Type B pancreatic cell (in vitro differentiated cells): ENCODE results near the gene DAB1. TPM values are rescaled to one million over a fixed set of nuclear protein-coding genes. Genes with fewer than 3 reads are reported as not detected.
A peak's percentile ranks its signal among the peaks of the same experiment; 100 is the strongest.

Experiments
- DNase-seq: peaks from one replicate; pipeline ENCODE4 v3.0.0; 2021; ENCODE audit warnings: mixed read lengths; ENCODE audit not compliant: unreplicated experiment; ENCODE audit errors: extremely low spot score
- H3K27ac Mint-ChIP-seq: 2 replicates; pipeline ENCODE4 v1.8.0; 2021; ENCODE audit warnings: mild to moderate bottlenecking, mixed read lengths
- H3K27me3 Mint-ChIP-seq: 2 replicates; pipeline ENCODE4 v1.8.0; 2021; ENCODE audit warnings: mixed read lengths
- H3K36me3 Mint-ChIP-seq: 2 replicates; pipeline ENCODE4 v1.8.0; 2021; ENCODE audit warnings: mixed read lengths
- H3K4me1 Mint-ChIP-seq: one replicate; pipeline ENCODE4 v1.8.0; 2021; ENCODE audit warnings: mixed read lengths; ENCODE audit not compliant: unreplicated experiment
- H3K4me3 Mint-ChIP-seq: 2 replicates; pipeline ENCODE4 v1.8.0; 2021; ENCODE audit warnings: mild to moderate bottlenecking, mixed read lengths
- H3K9me3 Mint-ChIP-seq: 2 replicates; pipeline ENCODE4 v1.8.0; 2021; ENCODE audit warnings: mixed read lengths
- total RNA-seq: library from RNA; stranded (reverse); gene quantifications from 2 replicates; pipeline ENCODE4 v1.2.1, GENCODE V29; 2021; ENCODE audit warnings: low replicate concordance
- TF ChIP-seq, protein P1 (sequence below): fragments of 200-600 bp; sonication (generic); conservative IDR thresholded peaks from 2 replicates; pipeline ENCODE4 v1.5.0; 2021; ENCODE audit warnings: antibody characterized with exemption, mild to moderate bottlenecking

Gene DAB1
- total RNA-seq, 1 donor from 2014 or later = 7.3 TPM

DNA sequence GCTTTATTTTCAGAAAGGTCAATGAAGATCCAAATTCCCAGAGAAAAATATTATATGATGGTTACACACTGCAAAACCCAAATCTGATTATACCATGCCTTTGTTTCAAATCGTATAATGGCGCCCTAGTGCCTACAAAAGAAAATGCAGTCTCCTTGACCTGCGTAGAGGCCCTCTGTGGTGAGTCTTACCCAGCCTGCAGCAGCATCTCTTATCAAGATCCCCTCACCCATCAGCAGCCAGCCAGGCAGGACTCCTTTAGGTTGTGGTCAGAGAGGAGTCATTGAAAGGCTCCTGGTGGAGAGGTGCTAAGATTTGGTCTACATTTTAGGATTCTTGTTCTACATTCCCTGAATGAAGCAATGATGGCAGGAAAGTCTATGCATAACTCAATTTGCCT lies 23.7 kb upstream of the DAB1 start:
- Mint-ChIP-seq H3K27me3 (peaks cover 16% of the 10 kb centered on the region), H3K9me3 (no peaks in the 10 kb centered on the region), H3K4me1 (peaks cover 13% of the 10 kb centered on the region), H3K4me3 (no peak overlapping the region), H3K36me3 (no peaks in the 10 kb centered on the region), H3K27ac (no peak overlapping the region)
- DNase-seq = no peak
- TF ChIP-seq, protein P1, sequence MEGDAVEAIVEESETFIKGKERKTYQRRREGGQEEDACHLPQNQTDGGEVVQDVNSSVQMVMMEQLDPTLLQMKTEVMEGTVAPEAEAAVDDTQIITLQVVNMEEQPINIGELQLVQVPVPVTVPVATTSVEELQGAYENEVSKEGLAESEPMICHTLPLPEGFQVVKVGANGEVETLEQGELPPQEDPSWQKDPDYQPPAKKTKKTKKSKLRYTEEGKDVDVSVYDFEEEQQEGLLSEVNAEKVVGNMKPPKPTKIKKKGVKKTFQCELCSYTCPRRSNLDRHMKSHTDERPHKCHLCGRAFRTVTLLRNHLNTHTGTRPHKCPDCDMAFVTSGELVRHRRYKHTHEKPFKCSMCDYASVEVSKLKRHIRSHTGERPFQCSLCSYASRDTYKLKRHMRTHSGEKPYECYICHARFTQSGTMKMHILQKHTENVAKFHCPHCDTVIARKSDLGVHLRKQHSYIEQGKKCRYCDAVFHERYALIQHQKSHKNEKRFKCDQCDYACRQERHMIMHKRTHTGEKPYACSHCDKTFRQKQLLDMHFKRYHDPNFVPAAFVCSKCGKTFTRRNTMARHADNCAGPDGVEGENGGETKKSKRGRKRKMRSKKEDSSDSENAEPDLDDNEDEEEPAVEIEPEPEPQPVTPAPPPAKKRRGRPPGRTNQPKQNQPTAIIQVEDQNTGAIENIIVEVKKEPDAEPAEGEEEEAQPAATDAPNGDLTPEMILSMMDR = no peak

DNA sequence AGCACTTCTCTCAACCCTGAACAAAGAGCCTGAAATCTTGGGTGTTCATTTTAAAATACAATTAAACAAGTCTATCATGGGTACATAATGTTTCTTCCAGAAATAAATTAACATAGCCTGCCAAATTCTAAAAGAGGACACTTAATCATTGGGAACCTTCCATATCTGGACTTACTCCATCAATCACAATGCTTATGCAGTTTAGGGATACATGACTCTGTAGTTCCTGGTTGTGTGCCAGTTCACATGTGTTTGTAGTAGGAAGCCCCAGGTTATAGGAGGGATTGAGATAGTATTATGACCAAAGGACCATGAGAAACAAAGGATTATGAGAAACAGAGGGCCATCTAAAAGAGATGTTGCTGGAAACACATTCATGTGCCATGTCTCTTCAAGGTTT lies 19.1 kb upstream of the DAB1 start:
- no peak for DNase-seq
- Mint-ChIP-seq H3K4me3 (no peak overlapping the region), H3K9me3 (no peaks in the 10 kb centered on the region), H3K4me1 (no peaks in the 10 kb centered on the region), H3K36me3 (no peaks in the 10 kb centered on the region), H3K27me3 (peaks cover 11% of the 10 kb centered on the region), H3K27ac (no peak overlapping the region)
- TF ChIP-seq, protein P1 = no peak

DNA sequence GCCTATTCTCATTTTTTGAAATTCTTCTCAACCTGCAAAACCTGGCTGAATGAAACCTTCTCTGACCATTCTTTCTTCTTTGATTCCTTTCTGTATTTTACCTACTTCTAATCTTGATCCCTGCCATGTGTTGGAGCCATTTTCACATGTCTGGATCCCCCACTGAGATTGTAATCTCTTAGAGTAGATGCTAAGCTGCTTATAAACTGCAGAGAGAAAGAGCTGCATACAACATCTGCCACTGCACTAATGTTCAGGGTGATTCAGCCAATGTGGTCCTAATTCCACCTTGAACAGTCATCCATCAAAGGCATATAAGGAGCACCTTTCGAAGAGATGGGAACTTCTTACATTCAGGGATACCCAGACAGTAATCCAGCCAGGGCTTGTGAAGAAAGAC lies 16.2 kb upstream of the DAB1 start:
- Mint-ChIP-seq H3K27ac (no peak overlapping the region), H3K27me3 (peaks cover 11% of the 10 kb centered on the region), H3K36me3 (no peaks in the 10 kb centered on the region), H3K9me3 (no peaks in the 10 kb centered on the region), H3K4me1 (no peaks in the 10 kb centered on the region), H3K4me3 (no peak overlapping the region)
- TF ChIP-seq, protein P1 = no peak
- no peak for DNase-seq

DNA sequence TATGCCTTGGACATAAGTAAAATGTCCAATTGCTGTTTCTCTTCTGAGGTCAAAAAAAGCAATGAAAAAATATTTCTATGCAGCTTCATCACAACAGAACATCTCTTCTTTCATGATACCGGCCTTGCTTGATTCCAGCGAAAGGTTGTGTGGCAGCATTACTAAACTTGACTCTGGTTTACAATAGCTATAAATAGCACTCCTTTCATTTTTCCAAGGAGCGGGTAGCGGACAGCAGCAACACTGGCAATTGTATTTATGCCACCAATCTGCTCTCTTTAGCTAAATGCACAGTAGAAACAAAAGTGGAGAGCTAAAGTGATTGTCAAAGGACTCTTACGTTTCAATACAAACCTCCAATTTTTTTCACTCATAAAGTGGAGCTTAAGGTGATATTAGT lies 7.5 kb upstream of the DAB1 start:
- TF ChIP-seq, protein P1 = no peak
- Mint-ChIP-seq H3K27ac (no peak overlapping the region), H3K27me3 (peaks cover 8% of the 10 kb centered on the region), H3K36me3 (no peaks in the 10 kb centered on the region), H3K9me3 (no peaks in the 10 kb centered on the region), H3K4me3 (no peak overlapping the region), H3K4me1 (no peaks in the 10 kb centered on the region)
- no peak for DNase-seq

DNA sequence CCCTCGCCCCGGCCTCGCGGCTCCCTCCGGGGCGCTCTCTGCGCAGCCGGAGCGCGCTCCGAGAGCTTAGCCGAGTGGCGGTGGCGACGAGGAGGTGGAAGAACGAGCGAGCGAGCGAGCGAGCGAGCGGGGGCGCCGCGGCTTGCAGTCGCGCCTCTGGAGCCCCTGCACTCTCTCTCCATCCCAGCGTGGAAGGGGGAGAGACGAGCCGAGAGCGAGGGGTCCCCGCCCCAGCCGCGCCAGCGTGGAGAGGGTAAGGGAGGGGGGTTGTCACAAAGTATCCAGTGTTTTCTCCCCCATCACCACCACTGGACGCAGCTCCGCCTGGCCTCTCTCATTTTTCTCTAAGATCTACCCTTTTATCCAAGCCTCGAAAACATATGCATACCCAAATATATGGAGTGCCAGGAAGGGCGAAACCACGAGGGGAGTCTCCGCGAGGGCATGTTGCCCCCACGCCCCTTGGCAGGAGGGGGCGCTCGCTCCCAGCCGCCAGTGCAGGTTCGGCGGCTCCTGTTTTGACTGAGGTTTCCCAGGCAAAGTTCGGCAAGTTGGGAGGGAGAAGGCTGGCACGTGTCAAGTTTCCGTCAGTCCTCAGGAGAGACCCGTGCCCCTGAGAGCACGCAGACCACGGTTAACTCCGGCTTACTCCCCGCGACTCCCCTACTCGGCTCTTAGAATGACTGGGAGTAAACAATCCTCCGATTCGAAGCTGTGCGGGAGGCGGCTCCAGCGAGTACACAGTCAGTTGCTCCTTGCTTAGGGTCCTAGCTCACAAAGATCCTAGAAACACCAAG lies 569 bp upstream of the DAB1 start:
- TF ChIP-seq, protein P1 = peak; percentile 78
- no peaks in the 10 kb centered on the region for H3K36me3 Mint-ChIP-seq
- H3K27me3 Mint-ChIP-seq = peaks cover 69% of the 10 kb centered on the region
- H3K4me3 Mint-ChIP-seq = peak overlapping the region; percentile 96
- H3K27ac Mint-ChIP-seq = peak overlapping the region; percentile 86
- no peaks in the 10 kb centered on the region for H3K9me3 Mint-ChIP-seq
- DNase-seq = peak; percentile 80
- peaks cover 18% of the 10 kb centered on the region for H3K4me1 Mint-ChIP-seq
